Activated CD8-positive, alpha-beta memory T cell treated with anti-CD3 and anti-CD28 coated beads for 36 hours (primary cell): ENCODE results near the gene CDKN1B. TPM values are rescaled to one million over a fixed set of nuclear protein-coding genes. Genes with fewer than 3 reads are reported as not detected.

ENCODE experiments used
- CTCF ChIA-PET: fragments of 350-600 bp; sonication (Branson Sonifier 250); formaldehyde crosslinking; loops from one replicate; lab custom pipeline; 2021; ENCODE audit warnings: antibody characterized with exemption; lab: Charles Lee
- POLR2A ChIA-PET: fragments of 350-600 bp; sonication (Branson Sonifier 250); formaldehyde crosslinking; loops from one replicate; lab custom pipeline; 2021; ENCODE audit warnings: antibody characterized with exemption; lab: Charles Lee
- total RNA-seq, 2 experiments: library from RNA; stranded (reverse); gene quantifications; one replicate each; pipeline ENCODE4 v1.2.3, GENCODE V29; 2021

CDKN1B gene
- total RNA-seq, result 10 to 100 TPM; 33.5 to 33.8 TPM

DNA sequence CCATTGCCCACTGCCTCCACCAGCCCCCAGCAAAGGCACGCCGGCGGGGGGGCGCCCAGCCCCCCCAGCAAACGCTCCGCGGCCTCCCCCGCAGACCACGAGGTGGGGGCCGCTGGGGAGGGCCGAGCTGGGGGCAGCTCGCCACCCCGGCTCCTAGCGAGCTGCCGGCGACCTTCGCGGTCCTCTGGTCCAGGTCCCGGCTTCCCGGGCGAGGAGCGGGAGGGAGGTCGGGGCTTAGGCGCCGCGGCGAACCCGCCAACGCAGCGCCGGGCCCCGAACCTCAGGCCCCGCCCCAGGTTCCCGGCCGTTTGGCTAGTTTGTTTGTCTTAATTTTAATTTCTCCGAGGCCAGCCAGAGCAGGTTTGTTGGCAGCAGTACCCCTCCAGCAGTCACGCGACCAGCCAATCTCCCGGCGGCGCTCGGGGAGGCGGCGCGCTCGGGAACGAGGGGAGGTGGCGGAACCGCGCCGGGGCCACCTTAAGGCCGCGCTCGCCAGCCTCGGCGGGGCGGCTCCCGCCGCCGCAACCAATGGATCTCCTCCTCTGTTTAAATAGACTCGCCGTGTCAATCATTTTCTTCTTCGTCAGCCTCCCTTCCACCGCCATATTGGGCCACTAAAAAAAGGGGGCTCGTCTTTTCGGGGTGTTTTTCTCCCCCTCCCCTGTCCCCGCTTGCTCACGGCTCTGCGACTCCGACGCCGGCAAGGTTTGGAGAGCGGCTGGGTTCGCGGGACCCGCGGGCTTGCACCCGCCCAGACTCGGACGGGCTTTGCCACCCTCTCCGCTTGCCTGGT, at the start of gene CDKN1B:
TSS of gene CDKN1B (plus strand) at position 576 of the 793 bp plus-strand sequence. CDS start 472 bp downstream, outside the sequence.
- ChIA-PET CTCF (interaction anchor here (1.8 to 2.2 kb wide), 2 partner anchors 8 to 19 kb away, joined by 14 to 15 read pairs; no protein-coding TSS in a partner anchor), POLR2A (interaction anchor here (0.6 to 3.3 kb wide), 8 partner anchors 8 to 360 kb away, joined by 3 to 72 read pairs (median 12); partner anchors contain the start of gene BORCS5)

DNA sequence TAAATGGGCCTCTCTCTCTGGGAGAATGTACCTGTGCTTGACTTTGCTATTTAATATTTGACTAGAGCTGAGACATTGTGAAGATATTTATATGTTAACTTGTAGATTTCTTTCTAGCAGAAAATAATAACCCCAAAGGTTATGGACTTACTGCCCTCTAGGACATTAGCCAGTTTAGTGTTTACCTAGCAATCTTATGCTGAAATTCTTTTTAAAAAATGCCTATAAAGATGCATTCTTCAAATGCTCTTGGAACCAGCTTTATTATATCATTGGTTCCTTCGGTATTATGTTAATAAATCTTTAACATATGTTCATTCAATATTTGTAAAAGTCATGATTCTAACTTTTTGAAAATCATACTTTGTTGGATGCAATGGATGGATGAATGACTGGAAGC, 49.2 kb upstream of the CDKN1B start:
- POLR2A ChIA-PET, result no interaction called here
- CTCF ChIA-PET, result interaction anchor here (0.6 to 1.5 kb wide), 2 partner anchors 69 to 445 kb away, joined by 3 read pairs; no protein-coding TSS in a partner anchor

DNA sequence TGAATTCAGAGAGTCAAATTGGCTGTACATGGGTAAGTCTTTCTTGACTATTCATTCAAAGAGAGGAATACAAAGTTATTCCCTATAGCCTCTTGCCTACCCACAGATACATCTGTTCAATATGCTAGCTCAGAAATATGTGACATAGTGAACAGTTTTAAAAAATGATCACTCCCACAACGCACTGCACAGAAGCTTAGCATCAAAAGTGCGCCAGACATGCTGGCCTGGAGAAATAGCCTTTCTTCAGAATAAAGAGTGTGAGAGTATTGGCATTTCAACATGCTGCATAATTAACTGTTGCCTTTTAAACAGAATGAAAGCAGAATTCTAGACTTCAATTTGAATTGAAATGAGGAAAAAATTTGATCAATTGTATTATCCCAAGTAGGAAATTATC, 48.1 kb upstream of the CDKN1B start:
- CTCF ChIA-PET, result interaction anchor here (0.5 to 1.7 kb wide), 3 partner anchors 24 to 314 kb away, joined by 3 read pairs; no protein-coding TSS in a partner anchor
- POLR2A ChIA-PET, result no interaction called here

DNA sequence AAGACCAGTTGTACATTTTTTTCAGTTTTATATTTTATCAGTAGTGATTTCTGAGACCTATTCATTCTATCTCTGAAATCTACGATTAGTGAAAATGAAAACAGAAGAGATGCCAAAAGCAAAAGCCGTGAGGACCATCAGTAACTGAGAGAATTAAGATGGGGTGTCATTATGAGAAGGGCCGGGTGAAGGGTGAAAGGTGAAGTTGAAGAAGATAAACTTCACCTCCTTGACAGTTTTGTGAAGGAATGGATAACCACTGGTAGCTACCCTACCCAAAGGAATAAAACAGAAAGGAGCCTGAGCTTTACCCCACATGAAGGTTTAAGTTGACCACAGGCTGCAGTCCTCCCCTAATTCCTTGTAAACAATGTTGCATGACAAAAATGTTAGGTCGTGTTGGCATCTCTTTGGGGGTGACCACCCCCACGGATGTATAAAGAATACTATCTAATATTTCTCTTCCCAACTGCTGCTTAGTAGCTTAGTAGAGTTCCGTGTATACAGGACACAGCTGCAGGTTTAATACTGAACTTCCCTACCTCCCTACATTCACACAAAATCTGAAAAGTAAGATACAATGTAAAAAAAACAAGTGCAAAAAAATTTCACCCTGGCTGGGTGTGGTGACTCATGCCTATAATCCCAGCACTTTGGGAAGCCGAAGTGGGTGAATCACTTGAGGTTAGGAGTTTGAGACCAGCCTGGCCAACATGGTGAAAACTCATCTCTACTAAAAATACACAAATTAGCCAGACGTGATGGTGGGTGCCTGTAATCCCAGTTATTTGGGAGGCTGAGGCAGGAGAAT, 45.1 kb upstream of the CDKN1B start:
- POLR2A ChIA-PET, result no interaction called here
- CTCF ChIA-PET, result interaction anchor here (1.1 to 1.6 kb wide), 2 partner anchors 16 to 26 kb away, joined by 3 to 5 read pairs; no protein-coding TSS in a partner anchor

DNA sequence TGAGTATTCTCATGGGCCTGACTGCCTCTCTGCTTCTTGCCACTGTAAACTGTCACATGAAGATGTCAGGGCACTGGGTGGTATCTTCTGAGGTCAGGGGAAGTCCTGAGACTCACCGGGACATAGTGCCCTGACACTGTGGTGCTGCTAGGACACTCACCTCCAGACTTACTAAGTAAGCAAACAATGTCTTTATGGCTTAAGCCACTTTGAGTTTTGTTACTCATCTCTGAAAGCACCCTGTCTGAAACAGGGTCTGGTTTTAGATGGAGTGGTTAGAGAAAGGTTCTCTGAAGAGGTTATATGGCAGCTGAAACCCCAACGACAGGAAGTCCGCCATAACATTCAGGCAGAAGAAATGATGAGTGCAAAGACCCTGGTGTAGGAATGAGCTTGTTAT, 43.9 kb upstream of the CDKN1B start:
- ChIA-PET CTCF (interaction anchor here (0.7 to 1.6 kb wide), 3 partner anchors 25 to 125 kb away, joined by 3 to 5 read pairs (median 4); no protein-coding TSS in a partner anchor), POLR2A (interaction anchor here (0.7 to 1.0 kb wide), 2 partner anchors 27 to 53 kb away, joined by 3 to 6 read pairs; no protein-coding TSS in a partner anchor)

DNA sequence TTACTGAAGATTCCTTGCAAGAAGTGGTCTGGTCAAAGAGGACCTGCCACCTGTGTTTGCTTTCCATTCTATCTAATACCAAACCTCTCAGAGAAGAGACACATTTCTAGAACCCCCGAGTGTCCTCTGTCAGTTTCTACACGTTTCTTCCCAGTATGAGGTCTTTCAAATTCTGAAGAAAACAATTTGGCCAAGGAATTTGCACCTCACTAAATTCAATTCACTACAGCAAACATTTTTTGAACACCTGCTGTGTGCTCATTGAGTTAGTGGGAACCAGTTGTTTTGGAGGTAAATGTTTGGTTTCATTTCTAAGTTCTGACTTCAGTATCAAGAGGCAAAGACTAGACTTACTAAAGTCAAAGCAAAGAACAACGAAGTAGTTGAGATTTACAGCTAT, 40.6 kb upstream of the CDKN1B start:
- CTCF ChIA-PET, result no interaction called here

DNA sequence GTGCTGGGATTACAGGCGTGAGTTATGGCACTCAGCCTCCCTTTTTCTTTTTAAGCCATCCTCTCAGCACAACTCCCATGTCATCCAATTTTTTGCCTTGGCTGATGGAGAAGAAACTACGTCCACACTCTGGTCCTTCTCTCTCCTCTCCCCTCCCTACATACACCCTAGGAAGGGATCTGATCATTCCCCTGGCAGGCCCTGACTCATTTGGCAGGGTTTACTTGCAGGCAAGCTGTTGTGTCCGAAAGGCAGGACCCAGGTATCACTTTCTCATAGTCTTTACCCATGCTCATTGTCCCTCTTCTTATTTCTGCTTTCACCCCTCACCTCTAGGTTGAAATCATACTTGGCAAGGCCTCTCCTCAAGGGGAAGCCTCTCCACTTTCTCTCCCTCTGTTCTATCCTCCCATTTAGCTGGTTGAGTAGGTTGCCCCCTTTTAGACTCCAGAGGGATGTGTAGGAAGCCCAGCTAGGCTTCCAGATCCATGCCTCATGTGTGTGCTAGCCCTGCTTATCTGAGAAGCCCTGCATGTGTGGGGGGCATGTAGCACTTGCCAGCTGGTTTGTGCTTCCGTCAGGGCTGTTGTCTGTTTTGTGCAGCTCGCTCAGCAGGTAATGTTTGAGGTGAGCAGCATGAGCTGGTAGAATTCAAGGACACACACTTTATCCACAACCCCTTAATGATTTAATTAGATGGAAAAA, 36.0 kb upstream of the CDKN1B start:
- CTCF ChIA-PET, result no interaction called here
- POLR2A ChIA-PET, result interaction anchor here (0.7 kb wide), 1 partner anchor 12 kb away, joined by 4 read pairs; no protein-coding TSS in a partner anchor

More for the DNA sequence above, 40.6 kb upstream of the CDKN1B start:
- POLR2A ChIA-PET, result no interaction called here

DNA sequence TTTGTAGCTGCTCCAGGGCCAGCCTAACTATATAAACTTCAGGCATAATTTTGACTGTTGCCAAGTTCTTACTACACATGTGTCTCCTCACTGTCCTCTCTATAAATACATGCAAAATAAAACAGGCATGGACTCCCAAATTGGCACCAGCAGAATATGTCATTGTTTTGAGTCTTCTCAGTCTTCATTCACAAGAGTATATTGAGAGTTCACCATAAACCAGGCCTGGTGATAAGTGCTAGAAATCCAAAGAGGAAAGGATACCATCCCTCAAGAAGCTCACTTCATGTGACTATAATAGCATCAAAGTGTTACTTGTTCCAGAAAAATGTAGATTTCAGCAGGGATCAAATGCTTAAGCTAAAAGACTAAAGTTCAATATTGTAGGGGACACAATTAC, 34.9 kb upstream of the CDKN1B start:
- POLR2A ChIA-PET, result interaction anchor here (0.7 kb wide), 1 partner anchor 259 kb away, joined by 3 read pairs; no protein-coding TSS in a partner anchor
- CTCF ChIA-PET, result no interaction called here

DNA sequence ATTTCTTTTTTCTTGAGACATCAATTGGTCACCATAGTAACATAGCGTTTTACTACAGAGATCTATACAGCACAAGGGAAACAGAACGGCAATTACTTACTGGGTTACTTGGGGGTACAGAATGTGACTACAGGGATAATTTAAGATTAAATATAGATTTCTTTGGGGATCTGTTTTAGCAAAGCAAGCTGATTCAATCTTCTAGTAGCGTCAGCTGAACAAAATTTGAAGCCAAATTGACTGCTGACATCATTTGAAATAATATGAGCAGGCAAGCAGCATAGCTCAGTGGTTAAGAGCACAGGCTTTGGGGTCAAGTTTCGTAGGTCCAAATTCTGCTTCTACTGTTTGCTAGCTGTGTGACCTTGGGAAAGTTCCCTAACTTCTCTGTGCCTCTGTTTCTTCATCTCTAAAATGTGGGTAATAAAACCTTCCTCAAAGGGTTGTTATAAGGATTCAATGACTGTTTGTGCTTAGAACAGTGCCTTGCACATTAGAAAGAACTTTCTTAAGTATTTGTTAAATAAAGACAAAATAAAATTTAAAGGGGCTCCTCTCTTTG, 34.0 kb upstream of the CDKN1B start:
- ChIA-PET CTCF (interaction anchor here (0.5 to 0.7 kb wide), 2 partner anchors 172 to 222 kb away, joined by 4 read pairs; no protein-coding TSS in a partner anchor), POLR2A (interaction anchor here (0.7 kb wide), 1 partner anchor 501 kb away, joined by 5 read pairs; no protein-coding TSS in a partner anchor)

DNA sequence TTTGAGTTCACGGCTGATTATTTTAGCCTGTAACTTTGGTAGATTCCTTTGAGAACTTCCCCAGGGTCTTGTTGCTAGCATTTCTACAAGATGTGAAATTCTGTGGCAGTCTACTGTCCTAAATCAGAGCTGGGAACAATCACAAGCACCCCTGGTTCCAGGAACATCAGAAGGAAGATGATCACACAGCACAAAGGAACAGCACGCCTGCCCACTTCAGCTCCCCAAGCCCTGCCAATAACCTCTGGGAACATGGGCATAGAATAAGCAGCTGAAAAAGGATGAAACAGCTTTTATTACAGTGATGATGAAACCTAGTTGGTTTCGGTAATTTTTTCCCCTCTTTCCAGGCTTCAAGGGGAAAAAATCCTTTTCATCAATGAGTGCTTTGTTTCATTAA, 33.4 kb upstream of the CDKN1B start:
- POLR2A ChIA-PET, result no interaction called here
- CTCF ChIA-PET, result interaction anchor here (0.5 to 0.7 kb wide), 2 partner anchors 171 to 223 kb away, joined by 4 read pairs; no protein-coding TSS in a partner anchor

DNA sequence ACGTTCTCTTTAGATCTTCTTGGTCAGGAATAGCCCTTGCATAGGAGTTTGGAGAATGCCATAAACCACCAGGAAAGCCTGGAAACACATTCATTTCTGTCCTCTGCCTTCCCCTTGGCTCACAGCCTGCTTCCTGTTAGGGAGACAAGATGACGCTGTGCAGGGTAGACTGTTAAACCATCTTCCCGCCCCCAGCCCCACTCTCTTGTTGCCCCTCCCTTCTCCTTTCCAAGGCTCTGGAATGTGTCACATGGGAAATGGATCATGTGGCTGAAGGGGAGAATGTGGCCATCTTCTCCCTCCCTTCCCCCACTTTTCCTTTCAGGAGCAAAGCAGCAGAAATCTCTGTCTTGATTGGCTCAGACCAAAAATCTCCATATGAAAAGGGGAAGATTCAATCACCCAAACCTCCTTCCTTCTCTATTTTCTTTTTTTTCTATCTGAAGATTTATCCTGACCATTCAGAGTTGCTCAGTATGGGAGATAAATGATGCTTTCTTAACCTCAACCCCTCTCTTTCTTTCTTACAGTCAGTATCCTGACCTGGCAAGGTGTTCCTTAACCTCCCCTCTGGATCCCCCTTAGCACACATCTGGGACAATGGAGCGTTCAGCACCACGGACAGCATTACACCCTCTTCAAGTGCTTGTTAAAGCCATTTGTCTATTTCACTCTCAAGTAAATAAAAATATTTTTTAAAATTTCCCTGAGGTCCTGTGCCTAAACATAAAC, 32.6 kb upstream of the CDKN1B start:
- CTCF ChIA-PET, result no interaction called here
- POLR2A ChIA-PET, result no interaction called here

DNA sequence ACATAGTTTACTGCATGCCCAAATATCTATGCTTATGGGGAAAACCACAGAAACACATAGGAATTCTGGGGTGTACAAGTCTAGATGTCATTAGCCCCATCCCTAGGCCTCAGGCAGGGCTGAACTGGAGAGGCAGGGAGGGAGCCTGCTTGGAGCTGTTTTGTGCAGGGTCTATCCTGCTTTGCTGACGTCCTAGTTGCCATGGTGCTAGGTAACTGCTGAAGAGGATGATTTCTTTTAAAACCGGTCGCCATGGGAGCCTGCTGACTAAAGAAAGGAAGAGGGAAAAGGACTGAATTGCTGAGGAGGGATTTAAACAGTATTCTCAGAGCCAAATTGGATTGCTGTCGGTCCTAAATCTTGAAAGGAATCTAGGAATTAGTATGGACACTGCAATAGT, 31.9 kb upstream of the CDKN1B start:
- CTCF ChIA-PET, result interaction anchor here (1.1 kb wide), 1 partner anchor 51 kb away, joined by 3 read pairs; no protein-coding TSS in a partner anchor
- POLR2A ChIA-PET, result no interaction called here

DNA sequence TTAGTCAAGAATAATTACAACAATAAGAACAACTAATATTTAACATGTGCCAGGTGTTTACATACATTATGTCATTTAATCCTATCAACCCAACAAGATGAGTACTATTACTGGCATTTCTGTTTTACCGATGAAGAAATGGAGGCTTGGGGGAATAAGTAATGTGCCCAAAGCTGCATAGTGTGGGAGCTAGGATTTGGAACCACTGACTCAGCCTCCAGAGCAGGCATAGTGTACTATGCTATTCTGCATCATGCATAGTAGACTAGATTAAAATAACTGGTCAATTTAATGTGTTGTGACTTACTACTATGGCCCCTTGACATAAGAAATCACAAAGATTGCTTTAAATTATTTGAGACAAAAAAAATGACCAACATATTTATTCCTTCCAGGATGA, 30.7 kb upstream of the CDKN1B start:
- ChIA-PET POLR2A (no interaction called here), CTCF (interaction anchor here (1.1 kb wide), 1 partner anchor 50 kb away, joined by 3 read pairs; no protein-coding TSS in a partner anchor)

DNA sequence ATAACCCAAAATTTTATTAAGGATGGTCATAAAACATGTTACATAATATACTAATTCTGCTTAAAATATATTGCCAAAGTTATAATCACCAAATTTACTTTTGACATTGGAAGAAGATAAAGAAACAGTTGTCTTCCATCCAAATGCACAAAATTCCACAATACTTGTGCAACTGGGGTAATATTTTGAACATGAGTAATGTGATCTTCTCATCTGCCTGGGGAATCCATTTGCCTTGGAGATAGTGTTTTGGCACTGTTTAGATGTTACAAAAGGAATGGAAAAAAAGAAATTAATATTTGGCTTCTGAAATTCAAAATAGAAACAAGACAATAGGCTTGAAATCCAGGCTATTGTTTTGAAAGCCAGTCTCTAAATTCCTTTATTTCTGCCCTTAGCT, 30.2 kb upstream of the CDKN1B start:
- POLR2A ChIA-PET, result no interaction called here
- CTCF ChIA-PET, result no interaction called here

DNA sequence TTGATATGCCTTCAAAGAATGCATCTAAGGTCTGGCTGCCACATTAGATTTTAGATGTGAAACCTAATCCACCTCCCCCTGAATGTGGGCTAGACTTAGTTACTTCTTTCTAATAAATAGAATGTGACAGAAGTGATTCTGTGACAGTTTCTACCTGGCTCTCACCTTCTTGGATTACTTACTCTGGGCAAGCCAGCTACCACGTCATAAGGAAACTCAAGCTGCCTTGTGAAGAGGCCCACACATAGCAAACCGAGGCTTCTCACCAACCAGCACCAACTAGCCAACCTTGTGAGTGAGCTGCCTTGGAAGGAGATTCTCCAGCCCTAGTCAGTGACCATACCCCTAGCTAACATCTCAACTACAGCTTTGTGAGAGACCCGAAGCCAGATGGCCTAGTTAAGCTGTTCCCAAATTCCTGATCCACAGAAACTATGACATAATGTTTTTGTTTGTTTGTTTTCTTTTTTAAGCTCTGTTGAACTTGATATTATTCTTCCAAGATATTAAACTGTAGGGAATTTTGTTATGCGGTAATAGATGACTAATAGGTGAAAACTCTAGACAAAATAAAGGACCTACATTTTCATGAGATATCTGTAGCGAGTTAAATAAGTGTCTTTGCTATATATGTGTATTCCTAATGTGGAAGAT, 27.4 kb upstream of the CDKN1B start:
- CTCF ChIA-PET, result no interaction called here
- POLR2A ChIA-PET, result no interaction called here

DNA sequence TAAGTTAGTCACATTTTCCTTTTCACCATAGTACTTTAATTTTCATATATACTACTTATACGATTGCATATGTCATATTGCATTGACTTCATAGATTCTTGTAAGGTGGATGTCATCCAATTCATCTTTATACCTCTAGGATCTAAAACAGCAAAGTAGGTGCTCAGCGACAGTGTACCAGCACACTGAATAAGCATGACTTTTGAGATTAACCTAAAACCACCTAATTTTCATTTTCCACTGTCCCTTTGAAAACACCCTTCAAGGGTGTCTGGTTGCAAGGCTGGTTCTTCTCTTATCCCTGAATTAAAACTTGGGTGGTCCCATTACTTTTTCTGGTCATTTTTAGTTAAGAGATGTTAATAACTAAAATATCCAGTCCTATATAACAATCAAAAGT, 25.6 kb upstream of the CDKN1B start:
- CTCF ChIA-PET, result no interaction called here
- POLR2A ChIA-PET, result no interaction called here

DNA sequence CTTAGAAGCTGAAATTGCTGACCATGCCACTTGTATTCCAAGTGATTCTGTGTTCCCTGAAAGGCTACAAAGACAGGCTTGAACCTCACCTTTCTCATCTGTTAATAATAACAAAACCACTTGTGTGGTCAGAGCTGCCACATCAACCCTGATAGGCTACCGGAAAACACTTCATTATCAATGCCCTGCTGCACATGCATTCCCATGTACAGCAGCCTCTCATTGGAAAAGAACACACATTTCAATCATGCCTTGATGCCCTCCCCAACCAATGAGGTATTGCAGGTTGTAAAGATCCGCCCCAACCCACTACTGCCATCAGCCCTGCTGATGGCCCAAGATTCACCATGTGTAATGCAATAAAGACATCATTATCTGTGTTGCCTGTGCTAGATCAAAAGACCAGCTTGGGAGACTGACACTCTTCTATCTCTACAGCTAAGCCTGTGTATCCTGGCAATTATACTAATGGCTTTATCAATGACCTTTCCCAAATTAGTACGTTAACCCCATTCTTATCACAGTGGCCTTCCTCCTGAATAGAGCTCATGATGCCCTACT, 24.0 kb upstream of the CDKN1B start:
- CTCF ChIA-PET, result no interaction called here
- POLR2A ChIA-PET, result interaction anchor here (0.6 to 1.1 kb wide), 2 partner anchors 12 to 72 kb away, joined by 4 to 14 read pairs; no protein-coding TSS in a partner anchor
